Measurements from ENCODE around the gene POLR2A.

DNA sequence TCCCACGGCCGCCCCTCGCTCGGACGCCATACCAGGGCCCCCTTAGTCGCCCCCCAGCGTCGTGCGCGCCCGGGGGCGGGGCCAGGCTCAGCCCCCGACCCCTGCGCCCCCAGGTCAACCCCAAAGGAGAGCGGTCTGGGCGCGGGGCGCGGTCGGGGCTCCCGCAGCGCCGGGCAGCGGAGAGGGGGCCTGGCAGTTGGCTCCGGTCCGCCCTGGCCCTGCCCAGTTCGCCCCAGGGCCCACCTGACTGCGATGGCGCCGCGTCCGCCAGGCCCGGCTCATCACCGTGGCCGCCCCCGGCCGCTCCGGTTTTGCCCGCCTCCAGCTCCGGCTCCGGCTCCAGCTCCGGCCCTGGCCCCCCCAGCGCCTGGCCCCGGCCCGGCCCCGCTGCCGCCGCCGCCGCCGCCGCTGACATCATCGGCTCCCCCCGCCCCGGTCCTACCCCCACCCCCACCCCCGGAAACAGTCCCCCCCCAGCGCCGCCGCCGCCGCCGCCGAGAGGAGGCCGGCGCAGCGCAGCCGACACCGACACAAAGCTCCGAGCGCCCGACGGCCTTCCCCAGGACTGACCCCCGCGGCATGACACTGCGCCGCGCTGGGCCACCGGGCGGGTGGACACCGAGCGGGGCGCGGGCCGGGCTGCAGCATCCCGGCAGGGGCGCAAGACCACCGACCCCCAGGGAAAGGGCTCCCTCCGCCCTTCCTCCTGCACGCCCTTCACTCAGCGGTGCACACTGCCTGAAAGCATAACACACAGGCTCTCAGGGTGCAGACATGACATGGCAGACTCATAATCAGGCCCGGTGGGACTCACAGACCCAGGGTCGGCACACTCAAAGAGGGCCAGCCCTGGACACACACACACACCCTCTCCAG is 4.7 kb upstream of the POLR2A start, which contains the start of gene ZBTB4:
- TF ChIP-seq, protein P1, sequence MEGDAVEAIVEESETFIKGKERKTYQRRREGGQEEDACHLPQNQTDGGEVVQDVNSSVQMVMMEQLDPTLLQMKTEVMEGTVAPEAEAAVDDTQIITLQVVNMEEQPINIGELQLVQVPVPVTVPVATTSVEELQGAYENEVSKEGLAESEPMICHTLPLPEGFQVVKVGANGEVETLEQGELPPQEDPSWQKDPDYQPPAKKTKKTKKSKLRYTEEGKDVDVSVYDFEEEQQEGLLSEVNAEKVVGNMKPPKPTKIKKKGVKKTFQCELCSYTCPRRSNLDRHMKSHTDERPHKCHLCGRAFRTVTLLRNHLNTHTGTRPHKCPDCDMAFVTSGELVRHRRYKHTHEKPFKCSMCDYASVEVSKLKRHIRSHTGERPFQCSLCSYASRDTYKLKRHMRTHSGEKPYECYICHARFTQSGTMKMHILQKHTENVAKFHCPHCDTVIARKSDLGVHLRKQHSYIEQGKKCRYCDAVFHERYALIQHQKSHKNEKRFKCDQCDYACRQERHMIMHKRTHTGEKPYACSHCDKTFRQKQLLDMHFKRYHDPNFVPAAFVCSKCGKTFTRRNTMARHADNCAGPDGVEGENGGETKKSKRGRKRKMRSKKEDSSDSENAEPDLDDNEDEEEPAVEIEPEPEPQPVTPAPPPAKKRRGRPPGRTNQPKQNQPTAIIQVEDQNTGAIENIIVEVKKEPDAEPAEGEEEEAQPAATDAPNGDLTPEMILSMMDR (IDR thresholded peaks at IDR 0.05; ENCODE audit: low read depth, low read length): no peak
- TF ChIP-seq POLR2A (IDR thresholded peaks at IDR 0.05; ENCODE audit: extremely low read depth, insufficient read length) (peak; percentile 36), MYC (IDR thresholded peaks at IDR 0.05; ENCODE audit: low read depth, low read length) (no peak)
- TF ChIP-seq, protein P2, sequence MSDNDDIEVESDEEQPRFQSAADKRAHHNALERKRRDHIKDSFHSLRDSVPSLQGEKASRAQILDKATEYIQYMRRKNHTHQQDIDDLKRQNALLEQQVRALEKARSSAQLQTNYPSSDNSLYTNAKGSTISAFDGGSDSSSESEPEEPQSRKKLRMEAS (IDR thresholded peaks at IDR 0.05; ENCODE audit: low read depth, low read length): no peak
